Activated T-helper 9 cell treated with anti-CD3 and anti-CD28 coated beads, Interleukin-2, amount 50 U/mL, for 16 hours (primary cell): ENCODE measurements around the gene PCBD2.
"Not testable (repeated sequence)": the region's sequence is repeated elsewhere in the genome, so short reads cannot be mapped to it uniquely, and the experiment has no call there.

Experiments used
- DNase-seq: peaks from one replicate; pipeline ENCODE4 v3.0.0-alpha.2; 2020; ENCODE audit warnings: low read depth

The PCBD2 gene

GRCh38 chr5:134963098-134963497 is 58.2 kb downstream of the PCBD2 start:
- no peak for DNase-seq

GRCh38 chr5:134964359-134965270 is 59.7 kb downstream of the PCBD2 start:
- no peak for DNase-seq

DNA sequence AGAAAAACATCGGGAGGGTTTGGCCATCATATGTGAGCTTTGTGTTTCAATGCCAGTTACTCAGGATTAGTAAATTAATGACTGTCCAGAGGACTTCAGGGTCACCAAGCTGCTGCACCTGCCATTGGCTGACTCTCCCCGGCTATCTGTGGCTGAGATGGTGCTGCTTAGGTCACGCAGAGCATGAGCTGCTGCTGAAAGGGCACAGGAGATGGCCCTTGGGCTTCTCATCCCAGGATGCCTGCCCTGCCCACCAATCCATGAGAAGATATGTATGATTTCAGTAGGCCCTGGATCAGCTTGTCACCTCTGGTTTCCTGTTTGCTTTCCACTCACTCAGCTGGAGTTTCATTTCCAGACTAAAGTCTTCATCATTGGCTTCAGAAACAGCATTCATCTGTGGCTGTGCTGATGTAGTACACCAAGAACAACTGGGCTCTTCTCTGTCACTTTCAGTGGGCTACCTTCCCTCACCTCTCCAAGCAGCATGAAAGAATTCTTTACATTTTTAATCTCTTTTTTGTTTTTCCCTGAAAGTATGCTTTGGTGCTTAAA is 60.4 kb downstream of the PCBD2 start:
- DNase-seq, result no peak

DNA sequence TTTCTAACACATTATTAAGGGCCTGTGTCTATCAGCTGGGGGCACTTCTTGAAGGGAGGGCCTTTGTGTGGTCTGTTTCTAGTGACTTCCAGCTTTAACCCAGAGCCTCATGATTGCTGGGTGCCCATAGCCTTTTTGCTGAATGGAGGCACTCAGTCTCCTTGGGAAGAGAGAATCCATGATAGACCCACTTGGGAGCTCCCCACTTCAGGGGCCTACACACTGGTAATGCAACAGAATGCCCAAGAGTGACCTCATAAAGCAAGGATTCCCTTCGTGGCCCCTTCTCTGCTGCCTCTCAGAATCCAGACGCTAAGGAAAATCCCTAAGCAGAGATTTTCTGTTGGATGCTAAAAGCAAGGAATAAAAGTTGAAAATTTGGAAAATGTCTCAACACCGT is 62.7 kb downstream of the PCBD2 start, which contains the start of gene CATSPER3:
Gene CATSPER3, plus strand, starts transcription at position 301 of the 400 bp plus-strand sequence. Its CDS starts 85 bp downstream, at position 386.
- no peak for DNase-seq

- no peak for DNase-seq
These were observed 63.1 kb downstream of the PCBD2 start for GRCh38 chr5:134968055-134968454.

DNA sequence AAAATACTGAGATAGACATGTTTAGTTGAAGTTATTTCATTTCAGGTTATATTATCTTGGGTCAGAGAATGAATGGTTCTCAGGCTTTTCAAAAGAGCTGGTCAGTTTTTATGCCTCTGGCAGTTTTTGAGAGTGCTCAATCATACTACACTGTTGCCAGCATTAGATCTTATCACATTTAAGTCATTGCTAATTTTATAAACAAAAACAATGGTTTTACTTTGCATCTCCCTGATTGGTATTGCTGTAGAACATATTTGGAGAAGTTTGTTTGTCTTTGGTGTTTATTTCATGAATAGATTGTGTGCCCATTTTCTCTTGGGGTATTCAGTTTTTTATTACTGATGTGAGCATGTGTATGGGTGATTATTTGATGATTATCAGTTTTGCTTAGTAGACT is 64.2 kb downstream of the PCBD2 start:
- DNase-seq, result no peak

- no peak for DNase-seq
These were observed 70.3 kb downstream of the PCBD2 start for GRCh38 chr5:134975078-134975715.

GRCh38 chr5:134975843-134976242 is 70.9 kb downstream of the PCBD2 start:
- DNase-seq, result no peak

- no peak for DNase-seq
These were observed 71.9 kb downstream of the PCBD2 start for GRCh38 chr5:134976841-134977240.

DNA sequence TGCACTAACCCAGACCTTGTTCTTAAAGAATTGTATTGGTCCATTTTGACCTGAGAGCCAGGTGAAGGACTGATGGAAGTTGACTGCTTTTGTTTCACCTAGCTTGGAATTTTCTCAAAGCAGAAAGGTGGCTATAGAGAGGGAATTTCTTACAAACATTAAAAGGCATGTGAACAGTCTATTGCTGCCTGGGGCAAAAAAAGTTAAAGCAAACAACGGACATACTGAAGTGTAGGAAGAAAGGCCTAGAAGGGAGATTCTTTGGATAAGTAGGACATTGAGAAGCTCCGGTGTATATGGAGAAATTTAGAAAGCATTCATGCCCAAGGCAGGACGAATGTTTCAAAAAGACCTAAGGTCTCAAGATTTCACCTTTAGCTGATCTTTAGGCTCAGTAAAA is 74.5 kb downstream of the PCBD2 start:
- DNase-seq, result no peak

DNA sequence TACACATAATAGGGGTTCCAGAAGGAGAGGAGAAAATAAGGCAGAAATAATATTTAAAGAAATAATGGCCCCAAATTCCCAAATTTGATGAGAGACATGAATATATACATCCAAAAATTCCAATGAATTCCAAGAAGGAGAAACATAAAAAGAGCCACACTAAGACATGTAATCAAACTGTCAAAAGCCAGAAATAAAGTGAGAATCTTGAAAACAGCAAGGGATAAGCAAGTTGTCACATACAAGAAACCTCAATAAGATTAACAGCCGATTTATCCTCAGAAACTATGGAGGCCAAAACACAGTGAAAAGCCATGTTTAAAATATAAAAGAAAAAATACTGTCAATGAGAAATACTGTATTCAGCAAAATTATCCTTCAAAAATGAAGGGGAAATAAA is 77.3 kb downstream of the PCBD2 start:
- no peak for DNase-seq

DNA sequence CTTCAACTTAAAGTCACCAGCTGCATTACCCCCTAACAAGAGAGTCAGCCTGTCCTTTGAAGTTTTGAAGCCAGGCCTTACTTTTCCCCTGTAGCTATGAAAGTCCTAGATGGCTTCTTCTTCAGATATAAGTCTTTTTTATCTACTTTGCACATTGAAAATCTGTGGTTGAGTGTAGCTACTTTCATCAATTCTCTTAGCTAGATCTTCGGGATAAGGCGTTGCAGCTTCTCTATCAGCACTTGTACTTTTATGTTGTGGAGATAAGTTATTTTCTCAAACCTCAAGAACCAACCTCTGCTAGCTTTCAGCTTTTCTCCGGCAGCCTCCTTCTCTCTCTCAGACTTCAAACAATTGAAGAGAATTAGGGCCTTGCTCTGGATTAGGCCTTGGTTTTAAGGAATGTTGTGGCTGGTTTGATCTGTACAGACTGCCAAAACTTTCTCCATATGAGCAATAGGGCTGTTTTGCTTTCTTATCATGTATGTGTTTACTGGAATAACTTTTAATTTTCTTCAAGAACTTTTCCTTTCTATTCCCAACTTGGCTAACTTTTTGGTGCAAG is 84.4 kb downstream of the PCBD2 start:
- DNase-seq, result no peak

GRCh38 chr5:134990183-134990582 is 85.3 kb downstream of the PCBD2 start:
- DNase-seq, result not testable (repeated sequence)

DNA sequence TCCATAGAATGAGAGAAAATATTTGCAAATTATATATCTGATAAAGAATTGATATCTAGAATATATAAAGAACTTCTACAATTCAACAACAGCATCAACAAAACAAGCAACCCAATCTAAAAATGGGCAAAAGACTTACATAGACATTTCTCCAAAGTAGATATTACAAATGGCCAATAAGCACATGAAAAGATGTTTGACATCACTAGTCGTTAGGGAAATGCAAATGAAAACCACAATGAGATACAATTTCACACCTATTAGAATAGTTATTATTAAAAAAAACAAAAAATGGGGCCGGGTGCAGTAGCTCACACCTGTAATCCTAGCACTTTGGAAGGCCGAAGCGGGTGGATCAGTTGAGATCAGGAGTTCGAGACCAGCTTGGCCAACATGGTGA is 87.2 kb downstream of the PCBD2 start:
- DNase-seq, result no peak

GRCh38 chr5:134993161-134993560 is 88.2 kb downstream of the PCBD2 start:
- no peak for DNase-seq

- DNase-seq, result no peak
These were observed 89.7 kb downstream of the PCBD2 start for GRCh38 chr5:134994560-134995156.

- DNase-seq, result no peak
These were observed 91.0 kb downstream of the PCBD2 start for GRCh38 chr5:134995850-134996402.

DNA sequence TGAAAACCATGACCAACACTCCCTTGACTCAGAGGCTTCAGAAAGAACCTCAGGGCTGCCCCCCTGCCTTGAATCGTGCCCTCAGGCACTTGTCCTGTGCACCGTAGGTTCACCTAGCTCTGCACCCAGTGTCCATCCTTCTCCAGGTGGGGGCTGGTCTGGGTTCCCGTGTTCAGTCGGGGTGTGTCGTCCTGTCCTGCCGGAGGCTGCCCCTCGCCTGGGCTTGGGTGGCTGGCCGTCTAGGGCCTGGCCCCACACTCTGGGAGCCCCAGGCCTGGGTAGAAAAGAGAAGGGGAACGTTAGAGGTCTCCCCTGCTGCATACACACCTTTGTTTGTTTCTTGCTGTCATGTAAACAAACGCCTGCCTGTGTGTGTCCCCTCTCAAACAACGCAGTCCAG is 92.1 kb downstream of the PCBD2 start:
- DNase-seq, result no peak

- not testable (repeated sequence) for DNase-seq
These were observed 93.1 kb downstream of the PCBD2 start for GRCh38 chr5:134998068-134998467.

- no peak for DNase-seq
These were observed 99.4 kb downstream of the PCBD2 start for GRCh38 chr5:135004376-135004775.

DNA sequence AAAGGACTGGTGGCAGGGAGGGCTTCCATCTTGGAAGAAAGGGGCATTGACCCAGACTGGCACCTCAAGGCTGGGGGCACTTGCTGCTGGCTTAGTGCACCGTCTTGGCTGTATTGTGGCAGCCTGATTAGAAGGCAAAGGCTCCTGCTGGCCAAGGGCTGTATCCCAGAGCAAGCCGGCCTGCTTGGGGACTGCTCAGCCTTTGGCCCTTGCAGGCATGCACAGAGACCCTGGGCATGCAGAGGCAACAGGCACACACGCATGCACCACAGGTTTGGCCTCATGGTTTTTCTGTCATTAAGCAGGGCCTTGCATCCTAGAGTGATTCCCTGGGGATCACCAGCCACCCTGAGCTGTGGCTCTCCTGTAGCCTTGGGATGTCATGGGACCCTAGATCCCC is 100.1 kb downstream of the PCBD2 start:
- no peak for DNase-seq

GRCh38 chr5:135007305-135007704 is 102.4 kb downstream of the PCBD2 start:
- DNase-seq, result no peak
